AG10803 (cell line): Measurements from ENCODE around the gene AGAP1.

ENCODE experiments used
- DNase-seq: peaks from one replicate; pipeline ENCODE4 v3.0.0; 2010; ENCODE audit warnings: low read depth
- H3K4me3 ChIP-seq: 2 replicates; pipeline ENCODE4 v1.5.1; 2011; ENCODE audit warnings: mild to moderate bottlenecking, low read length, control low read depth
- TF ChIP-seq, protein P1 (sequence below): conservative IDR thresholded peaks from 2 replicates; pipeline ENCODE4 v1.5.1; 2011; ENCODE audit warnings: mild to moderate bottlenecking, low read length, control low read depth, inconsistent platforms

Gene AGAP1

DNA sequence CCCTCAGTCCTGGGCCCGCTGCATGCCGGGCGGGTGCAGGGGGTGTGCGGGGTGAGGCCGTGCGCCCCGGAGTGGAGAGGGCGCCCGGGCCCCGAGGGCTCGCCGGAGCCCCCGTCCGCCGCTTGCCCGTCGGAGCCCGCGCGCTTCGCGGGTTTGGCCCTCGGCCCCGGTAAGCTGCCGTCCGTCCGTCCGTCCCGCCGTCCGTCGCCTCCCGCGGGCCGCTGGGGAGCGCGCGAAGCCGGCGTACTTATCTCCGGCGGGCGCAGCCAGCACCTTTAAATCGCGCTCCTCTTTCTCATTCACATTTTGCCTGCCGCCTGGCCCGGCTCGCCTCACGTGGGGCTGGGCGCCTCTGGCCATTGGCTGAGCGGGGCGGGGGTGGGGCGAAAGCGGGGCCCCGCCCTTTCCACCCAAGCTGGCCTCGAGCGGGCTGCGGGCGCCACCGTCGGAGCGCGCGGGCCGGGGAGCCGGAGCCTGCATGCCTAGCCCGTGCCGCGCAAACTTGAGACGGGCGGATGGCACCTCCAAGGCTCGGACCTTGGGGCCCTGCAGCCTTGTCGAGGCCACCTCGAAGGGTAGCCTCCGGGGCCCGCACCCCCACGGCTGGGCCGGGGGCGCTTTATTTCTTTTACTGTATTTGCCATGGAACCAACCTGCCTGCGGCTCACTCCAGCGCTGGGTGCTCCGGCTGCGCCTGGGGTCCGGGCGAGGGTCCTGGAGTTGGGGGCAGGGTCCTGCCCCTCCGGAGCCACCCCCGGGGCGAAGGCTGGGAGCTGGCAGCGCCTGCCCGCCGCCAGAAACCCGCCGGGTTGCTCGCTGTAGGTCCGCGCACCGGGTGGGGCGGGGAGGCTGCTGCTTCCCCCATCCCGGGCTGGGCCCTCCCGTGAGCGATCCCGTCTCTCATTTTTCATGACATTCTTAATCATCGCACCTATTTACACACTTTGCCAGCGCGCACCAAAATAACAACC, 674.6 kb downstream of the AGAP1 start, which contains the start of gene GBX2:
Gene GBX2 (minus strand): TSS at position 277 of the 971 bp plus-strand sequence. CDS start 415 bp downstream, outside the sequence.
- H3K4me3 ChIP-seq, result peak within 1 kb of the TSS; percentile 34
- TF ChIP-seq, protein P1, sequence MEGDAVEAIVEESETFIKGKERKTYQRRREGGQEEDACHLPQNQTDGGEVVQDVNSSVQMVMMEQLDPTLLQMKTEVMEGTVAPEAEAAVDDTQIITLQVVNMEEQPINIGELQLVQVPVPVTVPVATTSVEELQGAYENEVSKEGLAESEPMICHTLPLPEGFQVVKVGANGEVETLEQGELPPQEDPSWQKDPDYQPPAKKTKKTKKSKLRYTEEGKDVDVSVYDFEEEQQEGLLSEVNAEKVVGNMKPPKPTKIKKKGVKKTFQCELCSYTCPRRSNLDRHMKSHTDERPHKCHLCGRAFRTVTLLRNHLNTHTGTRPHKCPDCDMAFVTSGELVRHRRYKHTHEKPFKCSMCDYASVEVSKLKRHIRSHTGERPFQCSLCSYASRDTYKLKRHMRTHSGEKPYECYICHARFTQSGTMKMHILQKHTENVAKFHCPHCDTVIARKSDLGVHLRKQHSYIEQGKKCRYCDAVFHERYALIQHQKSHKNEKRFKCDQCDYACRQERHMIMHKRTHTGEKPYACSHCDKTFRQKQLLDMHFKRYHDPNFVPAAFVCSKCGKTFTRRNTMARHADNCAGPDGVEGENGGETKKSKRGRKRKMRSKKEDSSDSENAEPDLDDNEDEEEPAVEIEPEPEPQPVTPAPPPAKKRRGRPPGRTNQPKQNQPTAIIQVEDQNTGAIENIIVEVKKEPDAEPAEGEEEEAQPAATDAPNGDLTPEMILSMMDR, result no peak
- peak; percentile 48 for DNase-seq

DNA sequence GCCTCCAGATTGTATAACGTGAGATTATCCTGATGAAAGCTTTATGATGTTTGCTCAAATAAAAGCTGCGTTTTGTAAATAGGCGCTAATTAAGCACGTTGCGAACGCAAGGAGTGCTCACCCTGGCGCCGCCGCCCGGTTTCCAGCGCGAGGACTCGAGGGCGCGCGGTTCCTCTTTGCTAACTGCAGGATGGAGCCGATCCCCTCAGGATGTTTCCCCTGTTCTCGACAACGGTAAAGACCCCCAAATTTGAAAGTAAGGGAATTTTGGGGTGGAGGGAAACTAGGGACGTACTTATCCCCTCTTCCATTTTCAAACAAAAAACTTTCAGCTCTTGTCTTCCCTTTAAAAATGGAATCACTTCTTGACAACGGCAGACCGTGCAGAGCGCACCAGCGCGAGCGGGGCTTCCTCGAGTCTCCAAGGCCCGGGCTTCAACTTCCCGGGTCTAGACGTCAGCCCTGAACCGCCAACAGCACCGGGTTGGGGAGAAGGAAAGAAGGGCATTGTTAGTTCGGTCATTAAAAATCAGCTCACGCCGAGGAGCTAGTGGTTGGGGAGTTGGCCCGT, 675.4 kb downstream of the AGAP1 start:
- no peak overlapping the region for H3K4me3 ChIP-seq
- DNase-seq, result no peak
- TF ChIP-seq, protein P1, result no peak

DNA sequence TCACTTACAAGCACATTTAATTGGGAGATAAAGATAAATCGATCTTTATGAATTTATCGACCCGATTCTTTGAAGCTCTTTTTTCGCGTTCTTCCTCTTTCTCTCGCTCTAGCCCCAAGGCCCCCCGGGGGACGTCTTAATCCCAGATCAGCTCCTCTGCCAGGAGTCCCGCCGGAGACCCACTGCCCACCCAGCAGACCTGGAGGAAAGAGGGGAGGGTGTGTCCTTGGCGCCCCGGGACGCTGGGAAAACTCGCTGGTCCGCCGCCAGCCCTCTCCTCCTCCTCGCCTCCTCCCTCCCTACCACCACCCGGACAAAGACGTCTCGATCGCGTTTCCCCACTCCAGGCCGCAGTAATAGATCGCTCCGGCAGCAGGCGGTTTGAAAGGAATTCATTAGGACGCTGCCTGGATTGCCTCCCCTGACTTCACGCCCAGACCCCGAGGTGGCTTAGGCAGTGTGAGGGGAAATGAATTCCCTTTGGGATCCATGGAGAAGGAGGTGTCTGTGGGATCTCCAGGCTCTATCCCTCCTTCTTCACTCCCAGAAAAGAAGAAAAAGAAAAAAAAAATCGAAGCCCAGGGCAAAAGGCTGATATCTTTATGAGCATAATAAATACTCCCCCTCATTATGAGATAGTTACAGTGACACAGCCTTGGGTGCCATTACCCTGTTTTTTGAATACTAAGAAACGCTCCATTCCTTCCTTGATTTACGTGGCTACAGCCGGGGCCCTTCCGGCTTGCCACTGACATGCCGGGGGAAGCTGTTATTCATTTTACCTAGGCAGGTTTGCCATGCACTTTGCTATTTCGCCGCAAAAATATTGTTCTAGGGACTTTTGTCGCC, 676.1 kb downstream of the AGAP1 start:
- TF ChIP-seq, protein P1, result no peak
- H3K4me3 ChIP-seq, result no peak overlapping the region
- no peak for DNase-seq

DNA sequence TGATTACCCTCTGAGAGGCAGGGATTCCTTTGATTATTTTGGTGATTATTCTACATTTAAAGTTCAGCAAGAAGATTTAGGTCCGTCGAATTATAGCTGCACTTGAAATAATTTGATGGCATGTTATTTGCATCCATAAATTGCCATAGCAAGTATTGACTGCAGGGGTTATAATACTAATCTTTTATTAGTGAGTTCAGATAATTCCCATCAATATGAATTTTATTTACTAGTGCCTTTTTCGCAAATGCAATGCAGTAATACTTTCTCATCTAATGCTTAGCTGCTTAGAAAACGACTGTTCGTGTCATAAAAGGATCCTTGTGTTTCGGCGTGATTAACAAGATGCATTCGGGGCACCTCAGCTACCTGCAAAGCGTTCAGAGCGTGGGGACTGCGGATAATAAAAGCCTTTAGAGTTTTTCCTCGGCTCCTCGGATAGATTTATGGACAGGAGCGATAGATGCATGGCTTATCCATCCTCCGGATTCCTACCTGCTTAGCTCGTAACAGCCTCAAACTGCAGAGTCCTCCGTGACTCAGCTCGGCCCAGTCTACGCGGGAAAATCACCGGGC, 676.8 kb downstream of the AGAP1 start:
- no peak overlapping the region for H3K4me3 ChIP-seq
- no peak for DNase-seq
- TF ChIP-seq, protein P1, result no peak

DNA sequence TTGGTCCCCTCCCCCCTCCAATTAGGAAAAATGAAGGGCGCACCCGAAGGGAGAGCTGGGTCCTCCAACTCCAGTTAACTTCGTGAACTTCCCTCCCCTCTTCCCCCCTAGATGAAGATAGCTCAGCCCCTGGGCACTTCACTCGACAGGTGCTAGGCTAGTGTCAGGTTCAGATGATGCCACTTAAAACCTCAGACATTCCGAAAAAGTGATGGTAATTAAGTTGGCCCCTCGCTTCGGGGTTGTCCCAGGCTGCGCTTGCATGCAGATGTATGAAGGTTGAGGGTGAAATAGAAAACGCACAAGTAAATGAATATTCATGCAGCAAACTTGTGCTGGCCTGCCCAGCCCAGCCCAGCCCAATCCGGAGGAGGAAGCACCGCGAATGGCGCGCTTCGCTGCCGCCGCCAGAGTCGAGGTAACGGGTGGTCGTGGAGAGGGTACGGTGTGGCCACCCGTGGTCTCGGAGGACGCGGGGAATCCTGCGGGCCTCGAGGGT, 677.4 kb downstream of the AGAP1 start:
- TF ChIP-seq, protein P1, result no peak
- no peak for DNase-seq
- no peak overlapping the region for H3K4me3 ChIP-seq

DNA sequence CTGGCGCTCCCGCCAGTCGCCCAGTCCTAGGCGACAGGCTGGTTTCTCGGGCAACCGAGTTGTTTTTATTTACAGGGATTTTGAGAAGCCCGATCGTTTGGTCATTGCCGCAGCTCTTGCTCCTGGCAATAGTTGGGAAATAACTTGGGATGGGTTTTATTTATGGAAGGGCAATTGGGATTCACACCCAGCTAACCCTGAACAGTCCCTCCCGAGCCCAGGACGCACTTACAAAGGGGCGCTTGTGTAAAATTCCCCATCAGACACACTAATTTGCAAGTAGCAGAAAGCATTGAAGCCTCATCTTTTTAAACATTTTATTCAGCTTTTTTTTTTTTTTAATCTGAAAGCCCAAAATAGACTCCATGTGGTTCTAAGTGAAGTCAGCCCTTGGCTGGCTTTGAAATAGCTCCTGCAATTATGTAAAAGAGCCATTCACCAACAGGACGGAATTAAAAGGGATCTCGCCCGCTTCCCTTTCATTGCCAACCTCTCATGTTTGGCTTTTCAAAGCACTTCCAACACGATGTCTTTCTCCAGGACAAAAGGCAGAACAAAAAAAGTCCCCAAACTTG, 677.9 kb downstream of the AGAP1 start:
- peak; percentile 24 for DNase-seq
- no peak overlapping the region for H3K4me3 ChIP-seq
- TF ChIP-seq, protein P1, result no peak
